ENCODE data around the gene MTMR1. TPM values are rescaled to one million over a fixed set of nuclear protein-coding genes. Genes with fewer than 3 reads are reported as not detected.
A peak's percentile ranks its signal among the peaks of the same experiment; 100 is the strongest.

MTMR1 gene
- total and polyA plus RNA-seq, 2 experiments from 2014 or later, result 18.0 to 19.0 TPM

DNA sequence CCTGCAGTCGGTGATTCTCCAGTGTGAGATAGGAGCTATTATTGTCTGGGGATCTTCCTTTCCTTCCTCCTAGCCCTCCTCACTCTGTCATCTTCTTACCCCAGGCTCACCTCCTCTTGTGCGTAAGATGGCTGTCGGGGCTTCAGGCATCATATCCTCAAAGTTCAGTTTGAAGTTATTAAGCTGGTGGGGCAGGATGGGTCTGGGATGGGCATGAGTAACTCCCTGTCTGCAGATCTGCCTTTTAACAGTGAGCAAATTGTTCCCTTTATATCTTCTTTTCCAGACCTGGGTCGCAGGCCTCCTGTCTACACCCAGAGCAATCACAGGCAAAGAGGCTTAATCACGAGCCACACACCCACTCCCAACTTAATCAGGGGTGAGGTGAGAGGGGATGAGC, 900 bp upstream of the MTMR1 start:
- no peaks in the 10 kb centered on the region for H3K4me1 ChIP-seq (ENCODE audit: insufficient read depth)
- TF ChIP-seq EZH2phosphoT487 (IDR thresholded peaks at IDR 0.05; ENCODE audit: low read depth, severe bottlenecking, unreplicated experiment) (no peak), EZH2 (IDR thresholded peaks at IDR 0.05; ENCODE audit: borderline replicate concordance) (no peak)
- TF ChIP-seq, protein P1, sequence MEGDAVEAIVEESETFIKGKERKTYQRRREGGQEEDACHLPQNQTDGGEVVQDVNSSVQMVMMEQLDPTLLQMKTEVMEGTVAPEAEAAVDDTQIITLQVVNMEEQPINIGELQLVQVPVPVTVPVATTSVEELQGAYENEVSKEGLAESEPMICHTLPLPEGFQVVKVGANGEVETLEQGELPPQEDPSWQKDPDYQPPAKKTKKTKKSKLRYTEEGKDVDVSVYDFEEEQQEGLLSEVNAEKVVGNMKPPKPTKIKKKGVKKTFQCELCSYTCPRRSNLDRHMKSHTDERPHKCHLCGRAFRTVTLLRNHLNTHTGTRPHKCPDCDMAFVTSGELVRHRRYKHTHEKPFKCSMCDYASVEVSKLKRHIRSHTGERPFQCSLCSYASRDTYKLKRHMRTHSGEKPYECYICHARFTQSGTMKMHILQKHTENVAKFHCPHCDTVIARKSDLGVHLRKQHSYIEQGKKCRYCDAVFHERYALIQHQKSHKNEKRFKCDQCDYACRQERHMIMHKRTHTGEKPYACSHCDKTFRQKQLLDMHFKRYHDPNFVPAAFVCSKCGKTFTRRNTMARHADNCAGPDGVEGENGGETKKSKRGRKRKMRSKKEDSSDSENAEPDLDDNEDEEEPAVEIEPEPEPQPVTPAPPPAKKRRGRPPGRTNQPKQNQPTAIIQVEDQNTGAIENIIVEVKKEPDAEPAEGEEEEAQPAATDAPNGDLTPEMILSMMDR (IDR thresholded peaks at IDR 0.05; ENCODE audit: poor library complexity), result no peak
- H3K9me2 ChIP-seq (replicated peaks; ENCODE audit: insufficient read depth), result no peaks in the 10 kb centered on the region
- H3K4me2 ChIP-seq, result peak overlapping the region; percentile 77
- no peaks in the 10 kb centered on the region for H3K27me3 ChIP-seq
- no peaks in the 10 kb centered on the region for H4K20me1 ChIP-seq (ENCODE audit: insufficient read depth, poor library complexity, severe bottlenecking)
- no peaks in the 10 kb centered on the region for H3K36me3 ChIP-seq (replicated peaks; ENCODE audit: insufficient read depth, low read depth)
- H3K79me2 ChIP-seq, result peaks cover 17% of the 10 kb centered on the region
- no peaks in the 10 kb centered on the region for H3K9me3 ChIP-seq (ENCODE audit: low read depth)
- no peak for DNase-seq (ENCODE audit: low spot score)
- no peak overlapping the region for H3K4me3 ChIP-seq
- peak overlapping the region; percentile 68 for H3K27ac ChIP-seq
- H2AFZ ChIP-seq, result peak overlapping the region; percentile 85
- 52% methylated on average over 5 of the region's 5 CpGs for WGBS (ENCODE audit: low lambda C conversion rate, missing lambda C conversion rate)

DNA sequence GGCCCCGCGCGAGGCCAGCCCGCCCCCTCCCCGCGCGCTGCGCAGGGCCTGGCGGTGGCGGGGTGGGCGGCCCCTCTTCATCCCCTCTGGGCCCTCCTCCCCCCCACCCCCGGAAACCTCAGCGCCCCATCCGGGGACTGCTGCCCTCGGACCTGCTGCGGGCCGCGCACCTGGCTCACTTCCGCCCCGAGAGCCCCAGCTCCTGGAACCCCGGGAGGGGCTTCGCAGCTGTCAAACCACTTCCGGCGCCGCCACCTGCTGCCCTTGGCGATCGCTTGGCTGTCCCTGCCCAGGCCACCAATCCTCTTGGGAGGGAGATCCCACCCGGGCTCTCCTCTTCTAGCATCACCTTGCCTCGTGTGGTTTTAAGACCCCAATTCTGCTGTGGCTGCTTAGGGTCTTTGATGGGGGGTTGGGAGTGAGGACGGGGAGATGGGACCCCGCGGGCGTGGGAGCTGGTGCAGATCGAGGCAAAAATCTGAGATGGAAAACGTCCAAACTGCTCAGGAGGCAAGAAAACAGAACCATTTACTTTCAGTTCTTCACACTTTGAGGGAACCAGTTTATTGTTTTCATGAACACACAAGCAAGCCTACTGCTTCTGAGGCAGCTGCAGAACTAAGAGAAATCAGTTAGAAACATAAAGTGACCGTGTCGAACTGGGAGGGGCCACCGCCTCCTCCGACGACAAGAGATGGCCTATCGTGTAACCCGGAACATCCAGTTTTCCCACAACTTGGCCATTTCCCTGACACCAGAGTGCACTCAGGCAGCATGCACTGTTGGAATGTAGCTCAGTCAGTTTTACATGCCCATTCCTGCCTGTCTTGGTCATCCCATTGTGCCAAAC, 754 bp downstream of the MTMR1 start:
- Histone ChIP-seq H3K27ac (peak overlapping the region; percentile 72), H3K9me2 (replicated peaks; ENCODE audit: insufficient read depth) (no peaks in the 10 kb centered on the region), H4K20me1 (ENCODE audit: insufficient read depth, poor library complexity, severe bottlenecking) (no peaks in the 10 kb centered on the region), H3K9me3 (ENCODE audit: low read depth) (no peaks in the 10 kb centered on the region), H2AFZ (peak overlapping the region; percentile 17), H3K36me3 (replicated peaks; ENCODE audit: insufficient read depth, low read depth) (no peaks in the 10 kb centered on the region), H3K4me2 (peak overlapping the region; percentile 80), H3K4me3 (peak overlapping the region; percentile 50), H3K79me2 (peaks cover 22% of the 10 kb centered on the region), H3K27me3 (no peaks in the 10 kb centered on the region), H3K4me1 (ENCODE audit: insufficient read depth) (no peaks in the 10 kb centered on the region)
- WGBS (ENCODE audit: low lambda C conversion rate, missing lambda C conversion rate), result 56% methylated on average over 23 of the region's 42 CpGs
- peak; percentile 65 for DNase-seq (ENCODE audit: low spot score)
- TF ChIP-seq EZH2 (IDR thresholded peaks at IDR 0.05; ENCODE audit: borderline replicate concordance), result no peak

DNA sequence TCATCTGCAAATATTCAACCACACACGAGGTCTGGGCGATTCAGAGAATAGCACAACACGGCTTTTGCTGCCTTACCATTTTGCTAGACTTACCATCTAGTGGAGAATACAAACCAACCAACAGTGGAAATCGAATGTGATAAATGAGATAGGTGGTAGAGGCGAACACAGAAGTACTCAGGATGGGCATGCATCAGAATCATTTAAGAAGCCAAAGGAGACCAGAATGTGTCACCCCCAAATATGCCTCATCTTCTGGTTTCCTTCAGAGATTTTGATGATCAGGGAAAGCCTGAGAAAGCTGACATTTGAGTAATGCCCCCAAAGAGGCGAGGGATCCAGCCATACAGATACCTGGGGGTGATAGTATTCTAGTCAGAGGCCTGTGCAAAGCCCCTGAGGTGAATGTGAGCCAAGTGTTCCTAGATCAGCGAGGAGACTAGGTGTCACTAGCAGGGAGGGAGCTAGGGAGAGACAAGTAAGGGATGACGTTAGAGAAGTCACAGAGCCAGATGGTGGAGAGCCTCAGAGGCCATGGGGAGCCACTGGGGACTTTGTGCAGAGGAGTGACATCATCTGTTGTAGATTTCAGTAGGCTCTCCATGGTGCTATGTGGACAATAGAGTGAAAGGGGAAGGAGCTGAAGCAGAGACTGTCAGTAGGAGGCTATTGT, 1.7 kb downstream of the MTMR1 start:
- TF ChIP-seq, protein P1 (IDR thresholded peaks at IDR 0.05; ENCODE audit: poor library complexity), result no peak
- TF ChIP-seq EZH2phosphoT487 (IDR thresholded peaks at IDR 0.05; ENCODE audit: low read depth, severe bottlenecking, unreplicated experiment), result no peak
- no peaks in the 10 kb centered on the region for H3K36me3 ChIP-seq (replicated peaks; ENCODE audit: insufficient read depth, low read depth)
- WGBS (ENCODE audit: low lambda C conversion rate, missing lambda C conversion rate), result 53% methylated on average over 8 of the region's 8 CpGs

DNA sequence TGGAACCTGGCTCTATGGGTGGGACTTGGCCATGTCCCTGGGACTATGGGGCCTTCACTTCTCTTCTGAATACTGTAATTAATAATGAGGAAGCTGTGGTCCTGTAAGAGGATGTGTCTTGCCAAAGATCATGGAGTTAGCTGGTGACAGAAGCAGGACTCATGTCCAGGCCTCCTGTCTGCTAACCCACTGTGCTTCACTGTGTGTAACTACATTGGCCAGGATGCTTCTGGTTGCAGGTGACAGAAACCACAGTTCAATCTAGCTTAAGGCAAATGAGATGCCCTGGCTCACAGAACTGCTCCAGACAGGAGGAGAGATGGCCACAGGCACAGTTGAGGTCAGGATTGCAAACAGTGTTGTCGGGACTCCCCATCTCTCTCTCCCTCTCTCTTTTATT, 3.1 kb downstream of the MTMR1 start:
- H3K4me2 ChIP-seq, result no peak overlapping the region
- no peaks in the 10 kb centered on the region for H3K27me3 ChIP-seq
- no peak overlapping the region for H3K4me3 ChIP-seq
- H3K79me2 ChIP-seq, result peaks cover 22% of the 10 kb centered on the region
- H3K9me2 ChIP-seq (replicated peaks; ENCODE audit: insufficient read depth), result no peaks in the 10 kb centered on the region
- DNase-seq (ENCODE audit: low spot score), result no peak
- H3K4me1 ChIP-seq (ENCODE audit: insufficient read depth), result no peaks in the 10 kb centered on the region
- no peaks in the 10 kb centered on the region for H4K20me1 ChIP-seq (ENCODE audit: insufficient read depth, poor library complexity, severe bottlenecking)
- H2AFZ ChIP-seq, result no peak overlapping the region
- no peaks in the 10 kb centered on the region for H3K36me3 ChIP-seq (replicated peaks; ENCODE audit: insufficient read depth, low read depth)
- TF ChIP-seq, protein P1 (IDR thresholded peaks at IDR 0.05; ENCODE audit: poor library complexity), result no peak
- no peak for TF ChIP-seq EZH2 (IDR thresholded peaks at IDR 0.05; ENCODE audit: borderline replicate concordance)
- no peak for TF ChIP-seq EZH2phosphoT487 (IDR thresholded peaks at IDR 0.05; ENCODE audit: low read depth, severe bottlenecking, unreplicated experiment)
- no peaks in the 10 kb centered on the region for H3K9me3 ChIP-seq (ENCODE audit: low read depth)
- 67% methylated on average over 1 of the region's 1 CpG for WGBS (ENCODE audit: low lambda C conversion rate, missing lambda C conversion rate)
- no peak overlapping the region for H3K27ac ChIP-seq

More for the DNA sequence above, 1.7 kb downstream of the MTMR1 start:
- H3K4me3 ChIP-seq, result no peak overlapping the region
- no peaks in the 10 kb centered on the region for H3K27me3 ChIP-seq
- no peaks in the 10 kb centered on the region for H4K20me1 ChIP-seq (ENCODE audit: insufficient read depth, poor library complexity, severe bottlenecking)
- H2AFZ ChIP-seq, result no peak overlapping the region
- DNase-seq (ENCODE audit: low spot score), result no peak
- H3K4me1 ChIP-seq (ENCODE audit: insufficient read depth), result no peaks in the 10 kb centered on the region
- H3K4me2 ChIP-seq, result peak overlapping the region; percentile 80
- peaks cover 22% of the 10 kb centered on the region for H3K79me2 ChIP-seq
- H3K27ac ChIP-seq, result peak overlapping the region; percentile 72
- H3K9me2 ChIP-seq (replicated peaks; ENCODE audit: insufficient read depth), result no peaks in the 10 kb centered on the region
- no peaks in the 10 kb centered on the region for H3K9me3 ChIP-seq (ENCODE audit: low read depth)
